Right atrium auricular region (tissue), 2 donors: Measurements from ENCODE around the gene CEPT1. TPM values are rescaled to one million over a fixed set of nuclear protein-coding genes. Genes with fewer than 3 reads are reported as not detected.

ENCODE experiments used
- DNase-seq: peaks from one replicate; pipeline ENCODE4 v3.0.0-alpha.2; 2019; ENCODE audit warnings: low spot score
- H3K27ac ChIP-seq, 2 donors: fragments of 200-600 bp; sonication (generic); 1 replicate in 1 of 2; 2 replicates in 1 of 2; pipeline ENCODE4 v1.5.1; 2016 to 2019
- H3K27me3 ChIP-seq, 2 donors: fragments of 200-600 bp; sonication (generic); one replicate each; pipeline versions ENCODE4 v1.5.1 to v1.6.0; 2017 to 2019
- H3K36me3 ChIP-seq: fragments of 200-600 bp; sonication (generic); one replicate; pipeline ENCODE4 v1.5.1; 2016
- H3K4me1 ChIP-seq, 2 donors: fragments of 200-600 bp; sonication (generic); one replicate each; pipeline versions ENCODE4 v1.5.1 to v1.6.0; 2017 to 2019
- H3K4me3 ChIP-seq, 2 donors: fragments of 200-600 bp; sonication (generic); 1 replicate in 1 of 2; 2 replicates in 1 of 2; pipeline ENCODE4 v1.5.1; 2017 to 2019; ENCODE audit warnings: mild to moderate bottlenecking in 1 of 2, moderate library complexity in 1 of 2
- H3K9me3 ChIP-seq, 2 donors: fragments of 200-600 bp; sonication (generic); one replicate each; pipeline ENCODE4 v1.5.1; 2019
- CTCF ChIP-seq, 2 donors: fragments of 200-600 bp; sonication (generic); IDR thresholded peaks; one replicate each; pipeline ENCODE4 v1.5.1; 2019; ENCODE audit warnings: antibody characterized with exemption in 2 of 2
- total RNA-seq, 2 donors: library from RNA; depleted of rRNA; stranded (reverse); fragments of >200 nt; gene quantifications; one replicate each; pipeline ENCODE4 v1.1.0, GENCODE V29; 2016

CEPT1 gene
- total RNA-seq, 2 donors from 2014 or later: 11.6 to 14.0 TPM

- H3K9me3 ChIP-seq: no peaks in the 10 kb centered on the region
- no peak for TF ChIP-seq CTCF (IDR thresholded peaks at IDR 0.05)
- no peak overlapping the region for H3K4me3 ChIP-seq
- H3K4me1 ChIP-seq: no peaks in the 10 kb centered on the region
- DNase-seq: no peak
- H3K27ac ChIP-seq: no peak overlapping the region
- H3K27me3 ChIP-seq: no peaks in the 10 kb centered on the region
- H3K36me3 ChIP-seq: peaks cover 38% of the 10 kb centered on the region
These were observed 10.6 kb upstream of the CEPT1 start for GRCh38 chr1:111129376-111129775.

- no peak overlapping the region for H3K4me3 ChIP-seq
- no peak overlapping the region for H3K27ac ChIP-seq
- peaks cover 31% of the 10 kb centered on the region for H3K36me3 ChIP-seq
These were observed 8.3 kb upstream of the CEPT1 start for GRCh38 chr1:111131693-111132092.

GRCh38 chr1:111133866-111134265, 6.2 kb upstream of the CEPT1 start:
- peaks cover 21% of the 10 kb centered on the region for H3K36me3 ChIP-seq
- TF ChIP-seq CTCF (IDR thresholded peaks at IDR 0.05): no peak
- H3K4me3 ChIP-seq: no peak overlapping the region
- no peak for DNase-seq
- no peak overlapping the region for H3K27ac ChIP-seq
- no peaks in the 10 kb centered on the region for H3K27me3 ChIP-seq
- peaks cover 0 to 10% of the 10 kb centered on the region in 2 donors for H3K4me1 ChIP-seq
- no peaks in the 10 kb centered on the region for H3K9me3 ChIP-seq

More at GRCh38 chr1:111131693-111132092, 8.3 kb upstream of the CEPT1 start:
- TF ChIP-seq CTCF (IDR thresholded peaks at IDR 0.05): no peak
- Histone ChIP-seq H3K4me1 (no peaks in the 10 kb centered on the region), H3K27me3 (no peaks in the 10 kb centered on the region), H3K9me3 (no peaks in the 10 kb centered on the region)
- DNase-seq: no peak

GRCh38 chr1:111139324-111139955, 583 bp upstream of the CEPT1 start:
- no peak for TF ChIP-seq CTCF (IDR thresholded peaks at IDR 0.05)
- Histone ChIP-seq H3K4me3 (peak overlapping the region; percentile 97), H3K36me3 (peaks cover 10% of the 10 kb centered on the region), H3K27ac (peak overlapping the region; percentile 95 to 96), H3K27me3 (no peaks in the 10 kb centered on the region), H3K4me1 (peaks cover 0 to 35% of the 10 kb centered on the region in 2 donors), H3K9me3 (no peaks in the 10 kb centered on the region)
- no peak for DNase-seq

- no peak for TF ChIP-seq CTCF (IDR thresholded peaks at IDR 0.05)
- peak overlapping the region; percentile 97 for H3K4me3 ChIP-seq
- H3K9me3 ChIP-seq: no peaks in the 10 kb centered on the region
- H3K36me3 ChIP-seq: peaks cover 7% of the 10 kb centered on the region
- DNase-seq: no peak
- H3K27me3 ChIP-seq: no peaks in the 10 kb centered on the region
- peak overlapping the region; percentile 95 to 96 for H3K27ac ChIP-seq
- peaks cover 0 to 35% of the 10 kb centered on the region in 2 donors for H3K4me1 ChIP-seq
These were observed 601 bp downstream of the CEPT1 start for GRCh38 chr1:111140680-111140967.
